Measurements from ENCODE around the gene HDHD5. TPM values are rescaled to one million over a fixed set of nuclear protein-coding genes. Genes with fewer than 3 reads are reported as not detected.

Gene HDHD5
- total RNA-seq, result 50.8 and 67.6 TPM in 2 replicates

GRCh38 chr22:17158568-17159503, at the start of gene HDHD5:
TSS of gene HDHD5 (minus strand) at chr22:17159277. CDS start at chr22:17159251, 26 bp downstream.

DNA sequence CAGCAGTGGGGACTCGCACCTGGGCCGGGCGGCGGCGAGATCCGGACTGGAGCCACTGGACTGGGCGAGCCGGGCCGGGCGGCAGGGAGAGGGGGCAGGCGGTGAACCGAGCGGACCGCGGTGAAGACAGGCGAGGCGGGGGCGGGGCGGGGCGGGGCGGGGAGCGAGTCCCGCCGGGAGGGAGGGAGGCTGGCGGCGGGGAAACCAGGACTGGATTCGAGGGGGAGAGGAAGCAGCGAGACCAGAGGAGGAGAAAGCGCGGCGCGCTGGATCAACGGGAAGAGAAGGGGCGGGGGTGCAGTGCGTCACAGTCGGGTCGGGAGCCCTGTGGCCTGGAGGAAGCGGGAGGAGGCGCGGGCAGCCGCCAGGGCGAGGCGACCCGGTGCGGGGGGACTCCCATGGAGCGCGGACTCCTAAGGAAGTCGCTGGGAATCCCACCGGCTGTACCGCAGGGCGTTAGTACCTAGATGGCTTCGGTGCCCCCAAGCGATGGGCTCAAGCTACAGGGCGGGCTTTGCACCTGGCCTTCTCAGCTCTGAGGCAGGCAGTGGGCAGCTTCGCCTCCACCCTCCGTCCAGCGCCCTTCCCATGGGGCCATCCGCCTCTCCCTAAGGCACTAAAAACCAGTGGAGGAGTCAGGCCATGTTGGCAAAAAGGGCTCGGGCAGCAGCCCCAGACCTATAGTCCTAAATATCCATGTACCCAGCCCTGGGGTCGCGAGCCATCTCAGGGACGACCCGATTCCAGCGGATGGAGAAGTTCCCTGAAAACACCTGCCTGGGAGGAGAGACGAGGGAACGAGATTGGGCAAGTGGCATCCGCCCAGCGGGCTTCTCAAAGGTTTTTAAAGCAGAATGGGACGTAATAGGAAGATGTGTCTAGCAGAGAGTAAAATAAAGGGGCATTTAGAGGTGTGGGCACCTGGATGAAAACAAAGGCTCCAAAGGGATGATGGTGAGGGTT, 37.6 kb downstream of the HDHD5 start, which contains the start of gene TMEM121B:
TSS of gene TMEM121B (minus strand) at position 128 of the 963 bp plus-strand sequence. CDS start 233 bp downstream, outside the sequence.

Other genes starting within 250 kb of the HDHD5 start
- gene GAB4, start 151.1 kb downstream of the HDHD5 start, total RNA-seq, result not detected in 2 replicates
- gene IL17RA, start 74.3 kb downstream of the HDHD5 start, total RNA-seq, result 7.8 and 10.1 TPM in 2 replicates
- 0.16 TPM in 1 of 2 replicates, not detected in the other for gene TMEM121B, start 37.9 kb downstream of the HDHD5 start, total RNA-seq
- gene ADA2, start 60.2 kb upstream of the HDHD5 start, total RNA-seq, result 0.53 and 7.0 TPM in 2 replicates
- under 0.01 and 0.04 TPM in 2 replicates for gene CECR2, start 210.2 kb upstream of the HDHD5 start, total RNA-seq